H1 (cell line): Measurements from ENCODE around the gene GATAD2B. TPM values are rescaled to one million over a fixed set of nuclear protein-coding genes. Genes with fewer than 3 reads are reported as not detected.

ENCODE experiments used
- CTCF ChIA-PET: fragments of 300-600 bp; sonication (Branson Sonifier 250); formaldehyde crosslinking; loops from one replicate; lab custom pipeline; 2021; ENCODE audit not compliant: partially characterized antibody; lab: Charles Lee
- POLR2A ChIA-PET: fragments of 300-600 bp; sonication (Branson Sonifier 250); formaldehyde crosslinking; loops from one replicate; lab custom pipeline; 2021; ENCODE audit warnings: inconsistent platforms; ENCODE audit not compliant: partially characterized antibody; lab: Charles Lee
- DNase-seq, 2 experiments: peaks; one replicate each; pipeline versions ENCODE4 v3.0.0 to v3.0.0-alpha.2; 2010 to 2022; ENCODE audit warnings: low spot score in 2 of 2, low read depth in 1 of 2, mixed read lengths in 1 of 2
- FAIRE-seq: peaks from 2 replicates; lab custom pipeline; 2011; peaks lifted over from hg19 to GRCh38; lab: Jason Lieb, UNC
- H2AFZ ChIP-seq: 2 replicates; pipeline ENCODE4 v1.8.1; 2012; ENCODE audit warnings: low read length, inconsistent platforms
- H2AK5ac ChIP-seq: 2 replicates; pipeline ENCODE4 v1.6.1; 2013; ENCODE audit warnings: low read depth, low read length
- H2BK120ac ChIP-seq: replicated peaks from 2 replicates; pipeline ENCODE3; 2013; ENCODE audit warnings: low read depth, low read length, inconsistent platforms
- H2BK12ac ChIP-seq: 2 replicates; pipeline ENCODE4 v1.6.1; 2013; ENCODE audit warnings: low read depth, low read length
- H2BK15ac ChIP-seq: 2 replicates; pipeline ENCODE4 v1.6.1; 2013; ENCODE audit warnings: low read length
- H2BK20ac ChIP-seq: 2 replicates; pipeline ENCODE4 v1.6.1; 2013; ENCODE audit warnings: low read length
- H2BK5ac ChIP-seq: 2 replicates; pipeline ENCODE4 v1.6.1; 2013; ENCODE audit warnings: low read depth, low read length
- H3K14ac ChIP-seq: 2 replicates; pipeline ENCODE4 v1.6.1; 2013; ENCODE audit warnings: inconsistent platforms; ENCODE audit not compliant: insufficient read length
- H3K18ac ChIP-seq: 2 replicates; pipeline ENCODE4 v1.6.1; 2013; ENCODE audit warnings: low read length; ENCODE audit errors: extremely low read depth
- H3K23ac ChIP-seq: 2 replicates; pipeline ENCODE4 v1.6.1; 2013; ENCODE audit warnings: inconsistent platforms; ENCODE audit not compliant: insufficient read length
- H3K23me2 ChIP-seq: 2 replicates; pipeline ENCODE4 v1.6.1; 2013; ENCODE audit warnings: low read depth, low read length
- H3K27ac ChIP-seq: 2 replicates; pipeline ENCODE4 v1.6.1; 2011; ENCODE audit warnings: low read depth, low read length, inconsistent platforms
- H3K27me3 ChIP-seq, 4 experiments: replicated peaks in 1 of 4; 1 replicate in 1 of 4; 2 replicates in 3 of 4; pipeline versions ENCODE4 v1.6.1 to v1.8.1; 2011 to 2013; ENCODE audit warnings: low read length in 3 of 4, mild to moderate bottlenecking in 3 of 4, inconsistent platforms in 2 of 4, mixed read lengths in 2 of 4, moderate library complexity in 1 of 4; ENCODE audit not compliant: control insufficient read depth in 3 of 4, insufficient read depth in 3 of 4; ENCODE audit errors: extremely low read depth in 1 of 4
- H3K36me3 ChIP-seq, 4 experiments: 2 replicates each; pipeline versions ENCODE4 v1.6.1 to v1.8.1; 2011 to 2013; ENCODE audit warnings: mild to moderate bottlenecking in 4 of 4, low read length in 3 of 4, moderate library complexity in 2 of 4, control low read depth in 1 of 4, inconsistent platforms in 1 of 4; ENCODE audit not compliant: insufficient read depth in 4 of 4, control insufficient read depth in 2 of 4
- H3K4ac ChIP-seq: replicated peaks from 2 replicates; pipeline ENCODE3; 2013; ENCODE audit warnings: low read length, low read depth, mixed read lengths, inconsistent platforms; ENCODE audit not compliant: insufficient read length
- H3K4me1 ChIP-seq, 4 experiments: replicated peaks in 1 of 4; 1 replicate in 1 of 4; 2 replicates in 3 of 4; pipeline versions ENCODE4 v1.6.1 to v1.8.1; 2011 to 2013; ENCODE audit warnings: low read length in 3 of 4, inconsistent platforms in 2 of 4, mixed read lengths in 1 of 4; ENCODE audit not compliant: insufficient read depth in 4 of 4, control insufficient read depth in 3 of 4
- H3K4me2 ChIP-seq, 2 experiments: 2 replicates each; pipeline versions ENCODE4 v1.6.1 to v1.8.1; 2011 to 2013; ENCODE audit warnings: low read depth in 2 of 2, low read length in 2 of 2, control low read depth in 1 of 2, inconsistent platforms in 1 of 2, mild to moderate bottlenecking in 1 of 2; ENCODE audit not compliant: insufficient read depth in 1 of 2
- H3K4me3 ChIP-seq, 4 experiments: fragments of 200-600, 300-600 bp in 1 of 4; sonication (generic), shearing (Covaris generic), sonication (Bioruptor Twin) in 1 of 4; 2 replicates each; pipeline versions ENCODE4 v1.5.1 to v1.8.1; 2011 to 2016; ENCODE audit warnings: low read length in 4 of 4, low read depth in 3 of 4, control low read depth in 2 of 4, inconsistent platforms in 2 of 4, mild to moderate bottlenecking in 2 of 4, mixed read lengths in 1 of 4, moderate library complexity in 1 of 4; ENCODE audit not compliant: insufficient read depth in 2 of 4; ENCODE audit errors: extremely low read depth in 1 of 4
- H3K56ac ChIP-seq: replicated peaks from 2 replicates; pipeline ENCODE3; 2013; ENCODE audit warnings: low read depth, mild to moderate bottlenecking, mixed read lengths, low read length, inconsistent platforms; ENCODE audit not compliant: insufficient read length
- H3K79me1 ChIP-seq: 2 replicates; pipeline ENCODE4 v1.6.1; 2013; ENCODE audit warnings: low read depth, low read length, control low read depth
- H3K79me2 ChIP-seq, 2 experiments: 2 replicates each; pipeline versions ENCODE4 v1.6.1 to v1.8.1; 2012 to 2013; ENCODE audit warnings: low read length in 2 of 2, mild to moderate bottlenecking in 2 of 2, inconsistent platforms in 1 of 2; ENCODE audit not compliant: insufficient read depth in 2 of 2, control insufficient read depth in 1 of 2
- H3K9ac ChIP-seq, 4 experiments: replicated peaks in 1 of 4; 1 replicate in 1 of 4; 2 replicates in 3 of 4; pipeline versions ENCODE4 v1.6.1 to v1.8.1; 2011 to 2013; ENCODE audit warnings: low read depth in 3 of 4, low read length in 3 of 4, control low read depth in 2 of 4, mild to moderate bottlenecking in 2 of 4, moderate library complexity in 2 of 4, inconsistent platforms in 1 of 4; ENCODE audit errors: extremely low read depth in 1 of 4
- H3K9me3 ChIP-seq, 2 experiments: 2 replicates each; pipeline versions ENCODE4 v1.6.1 to v1.8.1; 2012 to 2013; ENCODE audit warnings: mild to moderate bottlenecking in 2 of 2, moderate library complexity in 2 of 2, control low read depth in 1 of 2, inconsistent platforms in 1 of 2, low read depth in 1 of 2, low read length in 1 of 2, mixed read lengths in 1 of 2; ENCODE audit not compliant: insufficient read depth in 2 of 2
- H4K20me1 ChIP-seq, 2 experiments: replicated peaks in 1 of 2; 2 replicates each; pipeline versions ENCODE3 to v1.8.1; 2011 to 2013; ENCODE audit warnings: inconsistent platforms in 2 of 2, low read length in 2 of 2, mild to moderate bottlenecking in 1 of 2; ENCODE audit not compliant: insufficient read depth in 2 of 2, control insufficient read depth in 1 of 2
- H4K5ac ChIP-seq: 2 replicates; pipeline ENCODE4 v1.6.1; 2013; ENCODE audit warnings: low read length, low read depth, mixed read lengths, inconsistent platforms; ENCODE audit not compliant: insufficient read length
- H4K8ac ChIP-seq: 2 replicates; pipeline ENCODE4 v1.8.0; 2013; ENCODE audit warnings: mild to moderate bottlenecking, moderate library complexity, low read length, inconsistent platforms; ENCODE audit not compliant: insufficient read depth; ENCODE audit errors: extremely low read depth
- H4K91ac ChIP-seq: replicated peaks from 2 replicates; pipeline ENCODE3; 2013; ENCODE audit warnings: low read length, mixed read lengths, inconsistent platforms; ENCODE audit not compliant: insufficient read length
- BRCA1 ChIP-seq: IDR thresholded peaks from 2 replicates; pipeline ENCODE4 v1.6.1; 2012; ENCODE audit warnings: low read depth, low read length, improper control_type of control experiment
- CBX8 ChIP-seq: fragments of 300-800, 300-1000 bp; sonication (generic); IDR thresholded peaks from 2 replicates; pipeline ENCODE4 v1.7.1; 2016; ENCODE audit warnings: low read depth, low read length, borderline replicate concordance
- E2F6 ChIP-seq: IDR thresholded peaks from 2 replicates; pipeline ENCODE4 v1.6.1; 2012; ENCODE audit warnings: inconsistent platforms
- GABPA ChIP-seq: IDR thresholded peaks from 2 replicates; pipeline ENCODE4 v1.6.1; 2011; ENCODE audit warnings: mild to moderate bottlenecking, low read length, moderate library complexity, borderline replicate concordance; ENCODE audit not compliant: insufficient read depth
- POU5F1 ChIP-seq: IDR thresholded peaks from 2 replicates; pipeline ENCODE4 v1.6.1; 2011; ENCODE audit warnings: low read depth, mild to moderate bottlenecking, low read length, moderate library complexity
- RAD21 ChIP-seq, 2 experiments: IDR thresholded peaks in 1 of 2; conservative IDR thresholded peaks in 1 of 2; 2 replicates each; pipeline ENCODE4 v1.6.1; 2011; ENCODE audit warnings: low read depth in 2 of 2, low read length in 2 of 2, improper control_type of control experiment in 1 of 2, inconsistent platforms in 1 of 2, mild to moderate bottlenecking in 1 of 2, moderate library complexity in 1 of 2
- RXRA ChIP-seq: IDR thresholded peaks from 2 replicates; pipeline ENCODE4 v1.6.1; 2011; ENCODE audit warnings: low read depth, mild to moderate bottlenecking, low read length, moderate library complexity; ENCODE audit not compliant: insufficient read depth
- SP2 ChIP-seq: IDR thresholded peaks from 2 replicates; pipeline ENCODE4 v1.6.1; 2012; ENCODE audit warnings: mild to moderate bottlenecking, low read length, inconsistent platforms
- SP4 ChIP-seq: IDR thresholded peaks from 2 replicates; pipeline ENCODE4 v1.6.1; 2012; ENCODE audit warnings: low read length, inconsistent platforms
- TAF7 ChIP-seq: optimal IDR thresholded peaks from 2 replicates; pipeline ENCODE3; 2011; ENCODE audit warnings: low read depth, mild to moderate bottlenecking, inconsistent platforms, low read length, moderate library complexity, borderline replicate concordance
- TCF12 ChIP-seq: IDR thresholded peaks from 2 replicates; pipeline ENCODE4 v1.6.1; 2011; ENCODE audit warnings: low read depth, mild to moderate bottlenecking, low read length
- ZNF274 ChIP-seq: IDR thresholded peaks from 2 replicates; pipeline ENCODE4 v1.7.0; 2012; ENCODE audit warnings: low read length, borderline replicate concordance; ENCODE audit errors: extremely low read depth
- WGBS, 2 experiments: shearing (Covaris generic) in 1 of 2; methylation state at CpG; one replicate each; pipeline versions ENCODE4 v1.1.6 to v1.1.7; 2013 to 2015; ENCODE audit warnings: low lambda C conversion rate in 2 of 2, mixed read lengths in 2 of 2, inconsistent platforms in 1 of 2, low coverage in 1 of 2, missing lambda C conversion rate in 1 of 2; ENCODE audit not compliant: insufficient replicate concordance in 2 of 2, insufficient coverage in 1 of 2, insufficient read length in 1 of 2; ENCODE audit errors: extremely low coverage in 1 of 2, missing lambda C conversion rate in 1 of 2; 5-methylcytosine and 5-hydroxymethylcytosine counted together
- polyA plus RNA-seq, 7 experiments: library from polyadenylated mRNA; depleted of rRNA in 3 of 7; stranded (reverse) in 5 of 7; unstranded in 2 of 7; fragments of >200 nt in 5 of 7; fragments of 200-250 nt in 2 of 7; gene quantifications; 1 replicate in 5 of 7; 2 replicates in 1 of 7; 4 replicates in 1 of 7; pipeline versions ENCODE4 v1.2.1 to v1.2.3, GENCODE V29; 2011 to 2013; ENCODE audit warnings: missing spikeins in 2 of 7, mixed read lengths in 2 of 7
- total RNA-seq: library from RNA; stranded (reverse); fragmentation: NEBNext Ultra II Directional; extraction: Animal tissue kit (Norgen Biotek cat#: 25700); gene quantifications from 2 replicates; pipeline ENCODE4 v1.2.1, GENCODE V29; 2021

The GATAD2B gene
- total and polyA plus RNA-seq, 2 of the 8 experiments (the other 6 are each of a cell fraction or from before 2014, with no cell fraction given), result 8.4 to 39.1 TPM

GRCh38 chr1:153849487-153850185, 73.1 kb downstream of the GATAD2B start:
- FAIRE-seq, result no peak
- Histone ChIP-seq H2BK20ac (no peak overlapping the region), H3K23me2 (no peaks in the 10 kb centered on the region), H3K4me1 (no peaks in the 10 kb centered on the region), H2BK5ac (no peak overlapping the region), H2BK12ac (no peak overlapping the region), H3K27ac (no peak overlapping the region), H3K23ac (no peak overlapping the region), H4K91ac (no peak overlapping the region), H3K27me3 (no peaks in the 10 kb centered on the region), H3K36me3 (peaks cover 0 to 3% (median 0%) of the 10 kb centered on the region in 4 experiments; a peak in 3 of 8 replicates), H2BK120ac (no peak overlapping the region), H4K8ac (no peak overlapping the region), H3K79me1 (peaks cover 5% of the 10 kb centered on the region), H3K9me3 (no peaks in the 10 kb centered on the region), H3K56ac (no peak overlapping the region), H2BK15ac (no peak overlapping the region), H3K4me2 (no peak overlapping the region), H3K14ac (no peak overlapping the region), H4K20me1 (peaks cover 4 to 8% of the 10 kb centered on the region in 2 experiments), H3K9ac (no peak overlapping the region), H3K4me3 (no peak overlapping the region), H4K5ac (no peak overlapping the region), H3K79me2 (peaks cover 0 to 26% of the 10 kb centered on the region in 2 experiments; a peak in 3 of 4 replicates), H2AFZ (no peak overlapping the region), H2AK5ac (no peak overlapping the region), H3K4ac (no peak overlapping the region), H3K18ac (no peak overlapping the region)
- ChIA-PET CTCF (interaction anchor here (1.0 to 1.6 kb wide), 2 partner anchors 11 to 16 kb away, joined by 3 to 5 read pairs; no protein-coding TSS in a partner anchor), POLR2A (interaction anchor here (0.7 to 1.2 kb wide), 4 partner anchors 12 to 143 kb away, joined by 3 read pairs; no protein-coding TSS in a partner anchor)
- WGBS, 2 experiments, result 79% methylated on average over 5 of the region's 5 CpGs; no CpG with 5 or more reads in 1 of the 2 experiments
- no peak for TF ChIP-seq SP2
- no peak for TF ChIP-seq TAF7
- no peak for TF ChIP-seq BRCA1
- no peak for TF ChIP-seq CBX8
- TF ChIP-seq SP4, result no peak
- no peak for TF ChIP-seq RAD21 (IDR thresholded peaks at IDR 0.05 in 1 of 2, conservative IDR thresholded peaks at IDR 0.05 in 1 of 2; ENCODE audit: low read depth in 2 of 2, low read length in 2 of 2)
- TF ChIP-seq E2F6, result no peak
- TF ChIP-seq GABPA, result no peak
- TF ChIP-seq RXRA, result no peak
- TF ChIP-seq TCF12, result no peak
- no peak for TF ChIP-seq ZNF274
- TF ChIP-seq POU5F1, result no peak
- DNase-seq, result no peak
